Osteoblast (primary cell): ENCODE data around the gene PIGW. TPM values are rescaled to one million over a fixed set of nuclear protein-coding genes. Genes with fewer than 3 reads are reported as not detected.

ENCODE experiments used
- DNase-seq: peaks from one replicate; pipeline ENCODE4 v3.0.0; 2011; ENCODE audit warnings: low spot score, mixed read lengths; ENCODE audit not compliant: insufficient read length; ENCODE audit errors: missing footprints
- H2AFZ ChIP-seq: 2 replicates; pipeline ENCODE4 v1.6.0; 2011; ENCODE audit warnings: mild to moderate bottlenecking, low read length
- H3K27ac ChIP-seq: 2 replicates; pipeline ENCODE4 v1.5.1; 2011; ENCODE audit warnings: mild to moderate bottlenecking, low read depth, low read length, moderate library complexity
- H3K27me3 ChIP-seq: 2 replicates; pipeline ENCODE4 v1.6.0; 2012; ENCODE audit warnings: mild to moderate bottlenecking, control low read depth, inconsistent platforms, low read length, moderate library complexity; ENCODE audit not compliant: insufficient read depth
- H3K36me3 ChIP-seq: 2 replicates; pipeline ENCODE4 v1.5.1; 2011; ENCODE audit warnings: mild to moderate bottlenecking, low read length, control low read depth, moderate library complexity; ENCODE audit not compliant: insufficient read depth
- H3K4me1 ChIP-seq: 2 replicates; pipeline ENCODE4 v1.5.1; 2011; ENCODE audit warnings: mild to moderate bottlenecking, low read length, control low read depth, moderate library complexity; ENCODE audit not compliant: insufficient read depth
- H3K4me2 ChIP-seq: 2 replicates; pipeline ENCODE4 v1.6.0; 2011; ENCODE audit warnings: mild to moderate bottlenecking, low read length; ENCODE audit not compliant: insufficient read depth
- H3K4me3 ChIP-seq: fragments of 200-600 bp; sonication (generic); 3 replicates; pipeline ENCODE4 v1.5.1; 2012; ENCODE audit warnings: mild to moderate bottlenecking, low read length, inconsistent platforms; ENCODE audit not compliant: insufficient read depth
- H3K79me2 ChIP-seq: 2 replicates; pipeline ENCODE4 v1.6.0; 2012; ENCODE audit warnings: mild to moderate bottlenecking, low read length, control low read depth, inconsistent platforms; ENCODE audit not compliant: insufficient read depth
- H3K9me3 ChIP-seq: 2 replicates; pipeline ENCODE4 v1.5.1; 2011; ENCODE audit warnings: low read depth, low read length, control low read depth
- H4K20me1 ChIP-seq: 2 replicates; pipeline ENCODE4 v1.6.0; 2012; ENCODE audit warnings: mild to moderate bottlenecking, low read length, control low read depth; ENCODE audit not compliant: insufficient read depth
- CTCF ChIP-seq: IDR thresholded peaks from 2 replicates; pipeline ENCODE4 v1.5.1; 2011; ENCODE audit warnings: mild to moderate bottlenecking, low read depth, low read length, moderate library complexity; ENCODE audit errors: extremely low read depth
- total RNA-seq: library from RNA; depleted of rRNA; stranded (reverse); fragments of >200 nt; gene quantifications from 2 replicates; pipeline ENCODE4 v1.2.3, GENCODE V29; 2012

PIGW gene
- total RNA-seq, 1 donor = 9.0 TPM

DNA sequence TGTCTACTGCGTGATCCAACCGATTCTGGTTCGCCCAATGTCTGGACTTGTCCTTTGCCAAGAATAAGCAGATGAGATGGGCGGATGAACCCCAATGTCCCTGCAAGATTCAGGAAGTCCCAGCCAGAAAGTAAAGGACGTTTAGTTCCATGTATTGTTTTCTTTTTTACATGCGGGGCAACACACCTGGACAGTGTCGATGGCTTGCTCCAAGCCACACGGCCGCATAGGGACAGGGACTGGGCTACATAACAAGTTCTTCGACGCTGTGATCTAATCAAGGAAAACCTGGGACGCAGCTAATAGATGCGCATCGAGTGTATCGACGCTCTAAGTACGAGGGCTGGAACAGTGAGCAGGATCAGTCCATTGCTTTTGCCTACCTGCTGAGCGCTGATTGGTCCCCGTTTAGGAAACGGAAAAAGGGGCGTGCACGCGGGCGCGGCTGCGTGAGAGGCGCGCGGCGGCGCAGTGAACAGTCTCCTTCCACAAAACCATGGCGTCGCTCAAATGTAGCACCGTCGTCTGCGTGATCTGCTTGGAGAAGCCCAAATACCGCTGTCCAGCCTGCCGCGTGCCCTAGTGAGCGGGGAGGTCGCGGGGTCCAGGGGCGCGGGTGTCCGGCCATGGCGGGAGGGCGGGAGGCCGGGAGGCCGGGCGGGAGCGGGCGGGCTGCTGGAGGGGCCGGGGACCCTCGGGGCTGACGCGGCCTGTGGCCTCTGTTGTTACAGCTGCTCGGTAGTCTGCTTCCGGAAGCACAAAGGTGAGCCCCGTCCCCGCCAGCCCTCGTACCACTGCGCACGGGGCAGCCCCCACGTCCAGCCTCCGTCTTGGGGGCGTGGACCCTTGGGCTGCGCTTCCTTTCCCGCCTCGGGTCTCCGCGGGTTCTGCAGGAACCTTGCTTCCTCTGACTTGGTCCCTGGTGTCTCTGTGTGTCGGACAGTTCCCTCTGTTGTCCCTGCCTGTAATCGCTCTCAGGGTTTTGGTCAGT lies 48.3 kb upstream of the PIGW start, which contains the start of gene ZNHIT3:
ZNHIT3 (plus strand) TSS at position 478 of the 991 bp plus-strand sequence; CDS start at position 497, 19 bp downstream.
- peaks cover 46% of the 10 kb centered on the region for H3K79me2 ChIP-seq
- TF ChIP-seq CTCF = no peak
- peak within 1 kb of the TSS; percentile 92 for H3K4me2 ChIP-seq
- H3K36me3 ChIP-seq = peaks cover 6% of the 10 kb centered on the region
- H3K9me3 ChIP-seq = no peaks in the 10 kb centered on the region
- peak within 1 kb of the TSS; percentile 43 for H3K27ac ChIP-seq
- DNase-seq = peak; percentile 99
- peaks cover 8% of the 10 kb centered on the region for H3K27me3 ChIP-seq
- peaks cover 8% of the 10 kb centered on the region for H4K20me1 ChIP-seq
- H3K4me1 ChIP-seq = peaks cover 14% of the 10 kb centered on the region
- peak within 1 kb of the TSS; percentile 97 for H2AFZ ChIP-seq
- H3K4me3 ChIP-seq = peak within 1 kb of the TSS; percentile 89

GRCh38 chr17:36493956-36494355 lies 40.8 kb upstream of the PIGW start:
- H3K4me1 ChIP-seq = peaks cover 6% of the 10 kb centered on the region
- TF ChIP-seq CTCF = no peak
- H3K79me2 ChIP-seq = peaks cover 29% of the 10 kb centered on the region
- DNase-seq = no peak
- no peak overlapping the region for H3K27ac ChIP-seq
- H4K20me1 ChIP-seq = peaks cover 8% of the 10 kb centered on the region
- H3K4me3 ChIP-seq = no peak overlapping the region
- H3K4me2 ChIP-seq = no peak overlapping the region
- no peak overlapping the region for H2AFZ ChIP-seq
- peaks cover 66% of the 10 kb centered on the region for H3K36me3 ChIP-seq
- no peaks in the 10 kb centered on the region for H3K9me3 ChIP-seq
- no peaks in the 10 kb centered on the region for H3K27me3 ChIP-seq

GRCh38 chr17:36494674-36495073 lies 40.1 kb upstream of the PIGW start:
- H3K27ac ChIP-seq = no peak overlapping the region
- H3K79me2 ChIP-seq = peaks cover 22% of the 10 kb centered on the region
- peaks cover 6% of the 10 kb centered on the region for H4K20me1 ChIP-seq
- H3K27me3 ChIP-seq = no peaks in the 10 kb centered on the region
- H2AFZ ChIP-seq = no peak overlapping the region
- no peak overlapping the region for H3K4me3 ChIP-seq
- H3K4me2 ChIP-seq = no peak overlapping the region
- no peak for TF ChIP-seq CTCF
- peaks cover 69% of the 10 kb centered on the region for H3K36me3 ChIP-seq
- DNase-seq = no peak
- peaks cover 6% of the 10 kb centered on the region for H3K4me1 ChIP-seq
- H3K9me3 ChIP-seq = no peaks in the 10 kb centered on the region

- H3K4me2 ChIP-seq = no peak overlapping the region
- no peaks in the 10 kb centered on the region for H3K27me3 ChIP-seq
- no peak overlapping the region for H3K27ac ChIP-seq
- H3K36me3 ChIP-seq = peaks cover 70% of the 10 kb centered on the region
- H3K4me3 ChIP-seq = no peak overlapping the region
- no peak for TF ChIP-seq CTCF
- H3K79me2 ChIP-seq = peaks cover 18% of the 10 kb centered on the region
- no peaks in the 10 kb centered on the region for H3K9me3 ChIP-seq
- H3K4me1 ChIP-seq = peaks cover 6% of the 10 kb centered on the region
- peaks cover 5% of the 10 kb centered on the region for H4K20me1 ChIP-seq
- DNase-seq = no peak
- H2AFZ ChIP-seq = no peak overlapping the region
Measured at GRCh38 chr17:36495076-36495578, 39.7 kb upstream of the PIGW start.
